H1 (cell line): ENCODE results near the gene NOB1. TPM values are rescaled to one million over a fixed set of nuclear protein-coding genes. Genes with fewer than 3 reads are reported as not detected.

ENCODE experiments used
- CTCF ChIA-PET: fragments of 300-600 bp; sonication (Branson Sonifier 250); formaldehyde crosslinking; loops from one replicate; lab custom pipeline; 2021; ENCODE audit not compliant: partially characterized antibody; lab: Charles Lee
- POLR2A ChIA-PET: fragments of 300-600 bp; sonication (Branson Sonifier 250); formaldehyde crosslinking; loops from one replicate; lab custom pipeline; 2021; ENCODE audit warnings: inconsistent platforms; ENCODE audit not compliant: partially characterized antibody; lab: Charles Lee
- DNase-seq, 2 experiments: peaks; one replicate each; pipeline versions ENCODE4 v3.0.0 to v3.0.0-alpha.2; 2010 to 2022; ENCODE audit warnings: low spot score in 2 of 2, low read depth in 1 of 2, mixed read lengths in 1 of 2
- FAIRE-seq: peaks from 2 replicates; lab custom pipeline; 2011; peaks lifted over from hg19 to GRCh38; lab: Jason Lieb, UNC
- H2AFZ ChIP-seq: 2 replicates; pipeline ENCODE4 v1.8.1; 2012; ENCODE audit warnings: low read length, inconsistent platforms
- H2AK5ac ChIP-seq: 2 replicates; pipeline ENCODE4 v1.6.1; 2013; ENCODE audit warnings: low read depth, low read length
- H2BK120ac ChIP-seq: replicated peaks from 2 replicates; pipeline ENCODE3; 2013; ENCODE audit warnings: low read depth, low read length, inconsistent platforms
- H2BK12ac ChIP-seq: 2 replicates; pipeline ENCODE4 v1.6.1; 2013; ENCODE audit warnings: low read depth, low read length
- H2BK15ac ChIP-seq: 2 replicates; pipeline ENCODE4 v1.6.1; 2013; ENCODE audit warnings: low read length
- H2BK20ac ChIP-seq: 2 replicates; pipeline ENCODE4 v1.6.1; 2013; ENCODE audit warnings: low read length
- H2BK5ac ChIP-seq: 2 replicates; pipeline ENCODE4 v1.6.1; 2013; ENCODE audit warnings: low read depth, low read length
- H3K14ac ChIP-seq: 2 replicates; pipeline ENCODE4 v1.6.1; 2013; ENCODE audit warnings: inconsistent platforms; ENCODE audit not compliant: insufficient read length
- H3K18ac ChIP-seq: 2 replicates; pipeline ENCODE4 v1.6.1; 2013; ENCODE audit warnings: low read length; ENCODE audit errors: extremely low read depth
- H3K23ac ChIP-seq: 2 replicates; pipeline ENCODE4 v1.6.1; 2013; ENCODE audit warnings: inconsistent platforms; ENCODE audit not compliant: insufficient read length
- H3K23me2 ChIP-seq: 2 replicates; pipeline ENCODE4 v1.6.1; 2013; ENCODE audit warnings: low read depth, low read length
- H3K27ac ChIP-seq: 2 replicates; pipeline ENCODE4 v1.6.1; 2011; ENCODE audit warnings: low read depth, low read length, inconsistent platforms
- H3K27me3 ChIP-seq, 4 experiments: replicated peaks in 1 of 4; 1 replicate in 1 of 4; 2 replicates in 3 of 4; pipeline versions ENCODE4 v1.6.1 to v1.8.1; 2011 to 2013; ENCODE audit warnings: low read length in 3 of 4, mild to moderate bottlenecking in 3 of 4, inconsistent platforms in 2 of 4, mixed read lengths in 2 of 4, moderate library complexity in 1 of 4; ENCODE audit not compliant: control insufficient read depth in 3 of 4, insufficient read depth in 3 of 4; ENCODE audit errors: extremely low read depth in 1 of 4
- H3K36me3 ChIP-seq, 4 experiments: 2 replicates each; pipeline versions ENCODE4 v1.6.1 to v1.8.1; 2011 to 2013; ENCODE audit warnings: mild to moderate bottlenecking in 4 of 4, low read length in 3 of 4, moderate library complexity in 2 of 4, control low read depth in 1 of 4, inconsistent platforms in 1 of 4; ENCODE audit not compliant: insufficient read depth in 4 of 4, control insufficient read depth in 2 of 4
- H3K4ac ChIP-seq: replicated peaks from 2 replicates; pipeline ENCODE3; 2013; ENCODE audit warnings: low read length, low read depth, mixed read lengths, inconsistent platforms; ENCODE audit not compliant: insufficient read length
- H3K4me1 ChIP-seq, 4 experiments: replicated peaks in 1 of 4; 1 replicate in 1 of 4; 2 replicates in 3 of 4; pipeline versions ENCODE4 v1.6.1 to v1.8.1; 2011 to 2013; ENCODE audit warnings: low read length in 3 of 4, inconsistent platforms in 2 of 4, mixed read lengths in 1 of 4; ENCODE audit not compliant: insufficient read depth in 4 of 4, control insufficient read depth in 3 of 4
- H3K4me2 ChIP-seq, 2 experiments: 2 replicates each; pipeline versions ENCODE4 v1.6.1 to v1.8.1; 2011 to 2013; ENCODE audit warnings: low read depth in 2 of 2, low read length in 2 of 2, control low read depth in 1 of 2, inconsistent platforms in 1 of 2, mild to moderate bottlenecking in 1 of 2; ENCODE audit not compliant: insufficient read depth in 1 of 2
- H3K4me3 ChIP-seq, 4 experiments: fragments of 200-600, 300-600 bp in 1 of 4; sonication (generic), shearing (Covaris generic), sonication (Bioruptor Twin) in 1 of 4; 2 replicates each; pipeline versions ENCODE4 v1.5.1 to v1.8.1; 2011 to 2016; ENCODE audit warnings: low read length in 4 of 4, low read depth in 3 of 4, control low read depth in 2 of 4, inconsistent platforms in 2 of 4, mild to moderate bottlenecking in 2 of 4, mixed read lengths in 1 of 4, moderate library complexity in 1 of 4; ENCODE audit not compliant: insufficient read depth in 2 of 4; ENCODE audit errors: extremely low read depth in 1 of 4
- H3K56ac ChIP-seq: replicated peaks from 2 replicates; pipeline ENCODE3; 2013; ENCODE audit warnings: low read depth, mild to moderate bottlenecking, mixed read lengths, low read length, inconsistent platforms; ENCODE audit not compliant: insufficient read length
- H3K79me1 ChIP-seq: 2 replicates; pipeline ENCODE4 v1.6.1; 2013; ENCODE audit warnings: low read depth, low read length, control low read depth
- H3K79me2 ChIP-seq, 2 experiments: 2 replicates each; pipeline versions ENCODE4 v1.6.1 to v1.8.1; 2012 to 2013; ENCODE audit warnings: low read length in 2 of 2, mild to moderate bottlenecking in 2 of 2, inconsistent platforms in 1 of 2; ENCODE audit not compliant: insufficient read depth in 2 of 2, control insufficient read depth in 1 of 2
- H3K9ac ChIP-seq, 4 experiments: replicated peaks in 1 of 4; 1 replicate in 1 of 4; 2 replicates in 3 of 4; pipeline versions ENCODE4 v1.6.1 to v1.8.1; 2011 to 2013; ENCODE audit warnings: low read depth in 3 of 4, low read length in 3 of 4, control low read depth in 2 of 4, mild to moderate bottlenecking in 2 of 4, moderate library complexity in 2 of 4, inconsistent platforms in 1 of 4; ENCODE audit errors: extremely low read depth in 1 of 4
- H3K9me3 ChIP-seq, 2 experiments: 2 replicates each; pipeline versions ENCODE4 v1.6.1 to v1.8.1; 2012 to 2013; ENCODE audit warnings: mild to moderate bottlenecking in 2 of 2, moderate library complexity in 2 of 2, control low read depth in 1 of 2, inconsistent platforms in 1 of 2, low read depth in 1 of 2, low read length in 1 of 2, mixed read lengths in 1 of 2; ENCODE audit not compliant: insufficient read depth in 2 of 2
- H4K20me1 ChIP-seq, 2 experiments: replicated peaks in 1 of 2; 2 replicates each; pipeline versions ENCODE3 to v1.8.1; 2011 to 2013; ENCODE audit warnings: inconsistent platforms in 2 of 2, low read length in 2 of 2, mild to moderate bottlenecking in 1 of 2; ENCODE audit not compliant: insufficient read depth in 2 of 2, control insufficient read depth in 1 of 2
- H4K5ac ChIP-seq: 2 replicates; pipeline ENCODE4 v1.6.1; 2013; ENCODE audit warnings: low read length, low read depth, mixed read lengths, inconsistent platforms; ENCODE audit not compliant: insufficient read length
- H4K8ac ChIP-seq: 2 replicates; pipeline ENCODE4 v1.8.0; 2013; ENCODE audit warnings: mild to moderate bottlenecking, moderate library complexity, low read length, inconsistent platforms; ENCODE audit not compliant: insufficient read depth; ENCODE audit errors: extremely low read depth
- H4K91ac ChIP-seq: replicated peaks from 2 replicates; pipeline ENCODE3; 2013; ENCODE audit warnings: low read length, mixed read lengths, inconsistent platforms; ENCODE audit not compliant: insufficient read length
- ASH2L ChIP-seq: fragments of 200-600, 300-600 bp; sonication (generic); IDR thresholded peaks from one replicate; pipeline ENCODE4 v1.7.1; 2017; ENCODE audit warnings: low read length
- EGR1 ChIP-seq: IDR thresholded peaks from 2 replicates; pipeline ENCODE4 v1.6.1; 2011; ENCODE audit warnings: low read depth, low read length, borderline replicate concordance
- EZH2 ChIP-seq: fragments of 200-600 bp; sonication (generic); IDR thresholded peaks from 2 replicates; pipeline ENCODE4 v1.7.1; 2012; ENCODE audit warnings: low read depth, mild to moderate bottlenecking, moderate library complexity, low read length, inconsistent platforms; ENCODE audit not compliant: severe bottlenecking
- GABPA ChIP-seq: IDR thresholded peaks from 2 replicates; pipeline ENCODE4 v1.6.1; 2011; ENCODE audit warnings: mild to moderate bottlenecking, low read length, moderate library complexity, borderline replicate concordance; ENCODE audit not compliant: insufficient read depth
- KDM4A ChIP-seq: IDR thresholded peaks from one replicate; pipeline ENCODE4 v1.7.1; 2012; ENCODE audit warnings: low read depth, mild to moderate bottlenecking, moderate library complexity, low read length, inconsistent platforms; ENCODE audit not compliant: severe bottlenecking
- POLR2A ChIP-seq, 2 experiments: IDR thresholded peaks; 1 replicate in 1 of 2; 2 replicates in 1 of 2; pipeline ENCODE4 v1.6.1; 2011; ENCODE audit warnings: low read depth in 2 of 2, low read length in 2 of 2, mild to moderate bottlenecking in 2 of 2; ENCODE audit errors: control extremely low read depth in 1 of 2
- SP1 ChIP-seq: IDR thresholded peaks from 2 replicates; pipeline ENCODE4 v1.6.1; 2011; ENCODE audit warnings: low read depth, low read length
- WGBS, 2 experiments: shearing (Covaris generic) in 1 of 2; methylation state at CpG; one replicate each; pipeline versions ENCODE4 v1.1.6 to v1.1.7; 2013 to 2015; ENCODE audit warnings: low lambda C conversion rate in 2 of 2, mixed read lengths in 2 of 2, inconsistent platforms in 1 of 2, low coverage in 1 of 2, missing lambda C conversion rate in 1 of 2; ENCODE audit not compliant: insufficient replicate concordance in 2 of 2, insufficient coverage in 1 of 2, insufficient read length in 1 of 2; ENCODE audit errors: extremely low coverage in 1 of 2, missing lambda C conversion rate in 1 of 2; 5-methylcytosine and 5-hydroxymethylcytosine counted together
- polyA plus RNA-seq, 7 experiments: library from polyadenylated mRNA; depleted of rRNA in 3 of 7; stranded (reverse) in 5 of 7; unstranded in 2 of 7; fragments of >200 nt in 5 of 7; fragments of 200-250 nt in 2 of 7; gene quantifications; 1 replicate in 5 of 7; 2 replicates in 1 of 7; 4 replicates in 1 of 7; pipeline versions ENCODE4 v1.2.1 to v1.2.3, GENCODE V29; 2011 to 2013; ENCODE audit warnings: missing spikeins in 2 of 7, mixed read lengths in 2 of 7
- total RNA-seq: library from RNA; stranded (reverse); fragmentation: NEBNext Ultra II Directional; extraction: Animal tissue kit (Norgen Biotek cat#: 25700); gene quantifications from 2 replicates; pipeline ENCODE4 v1.2.1, GENCODE V29; 2021

NOB1 gene
- total and polyA plus RNA-seq, 2 of the 8 experiments (the other 6 are each of a cell fraction or from before 2014, with no cell fraction given) = 88.2 to 108 TPM

- Histone ChIP-seq H3K27ac (no peak overlapping the region), H3K4me3 (no peak overlapping the region), H2BK12ac (no peak overlapping the region; the same call in 1 of the 2 replicates), H3K18ac (no peak overlapping the region), H3K56ac (no peak overlapping the region), H2BK20ac (no peak overlapping the region), H2AK5ac (no peak overlapping the region), H2BK120ac (no peak overlapping the region), H3K23ac (no peak overlapping the region), H3K9ac (no peak overlapping the region), H3K23me2 (peaks cover 8% of the 10 kb centered on the region; the same call in 1 of the 2 replicates), H3K36me3 (no peaks in the 10 kb centered on the region), H2BK15ac (no peak overlapping the region), H2BK5ac (no peak overlapping the region), H4K8ac (no peak overlapping the region), H3K4ac (no peak overlapping the region)
- no peak for DNase-seq
- no peak for FAIRE-seq
- CTCF ChIA-PET = interaction anchor here (0.6 to 13.1 kb wide), 8 partner anchors 11 to 852 kb away, joined by 3 to 88 read pairs (median 4); partner anchors contain the start of gene NOB1
- TF ChIP-seq SP1 = no peak
- TF ChIP-seq EZH2 = no peak
- TF ChIP-seq POLR2A (IDR thresholded peaks at IDR 0.05; ENCODE audit: control extremely low read depth in 1 of 2, low read depth in 2 of 2, low read length in 2 of 2) = no peak
- no peak for TF ChIP-seq EGR1
- TF ChIP-seq KDM4A = no peak
- no peak for TF ChIP-seq GABPA
- TF ChIP-seq ASH2L = no peak
- TF ChIP-seq, all 59 proteins: peak for 0
- POLR2A ChIA-PET = interaction anchor here (0.5 to 9.9 kb wide), 11 partner anchors 10 to 744 kb away, joined by 3 to 83 read pairs (median 8); partner anchors contain the start of genes NOB1, TERF2 and WWP2
- Histone ChIP-seq H3K79me2 (no peaks in the 10 kb centered on the region), H3K79me1 (0 out of 2 replicates have a peak, but pooled peaks cover 2% of the 10 kb centered on the region), H3K14ac (no peak overlapping the region), H4K20me1 (no peaks in the 10 kb centered on the region), H4K5ac (no peak overlapping the region), H4K91ac (peak overlapping the region; percentile 22), H3K4me1 (peaks cover 3 to 7% (median 6%) of the 10 kb centered on the region in 4 experiments; a peak in 6 of 7 replicates), H3K9me3 (no peaks in the 10 kb centered on the region), H3K27me3 (no peaks in the 10 kb centered on the region), H3K4me2 (peak overlapping the region in 1 of 2 experiments; percentile 86; a peak in 2 of 4 replicates), H2AFZ (no peak overlapping the region)
- WGBS, 2 experiments = 67% methylated on average over 6 of the region's 6 CpGs; no CpG with 5 or more reads in 1 of the 2 experiments
These were observed 29.7 kb downstream of the NOB1 start for GRCh38 chr16:69724981-69725479.
